Activated B cell treated with CpG ODN at 0.5 μM for 24 hours (primary cell): ENCODE results near the gene PCOLCE2. TPM values are rescaled to one million over a fixed set of nuclear protein-coding genes. Genes with fewer than 3 reads are reported as not detected.
"Not testable (repeated sequence)": the region's sequence is repeated elsewhere in the genome, so short reads cannot be mapped to it uniquely, and the experiment has no call there.

ENCODE experiments used
- ATAC-seq: fragments of 200-7000 bp; cut with Tn5 transposase; one replicate; pipeline ENCODE4 v1.10.0; 2021; ENCODE audit warnings: low read depth, mild to moderate bottlenecking, moderate library complexity
- CTCF ChIA-PET: fragments of 350-600 bp; sonication (Branson Sonifier 250); formaldehyde crosslinking; loops from one replicate; lab custom pipeline; 2021; ENCODE audit warnings: antibody characterized with exemption; lab: Charles Lee
- POLR2A ChIA-PET: fragments of 350-600 bp; sonication (Branson Sonifier 250); formaldehyde crosslinking; loops from one replicate; lab custom pipeline; 2021; ENCODE audit warnings: antibody characterized with exemption; lab: Charles Lee
- DNase-seq: peaks from one replicate; pipeline ENCODE4 v3.0.0; 2022
- H3K27ac Mint-ChIP-seq: one replicate; pipeline ENCODE4 v1.8.0; 2020; ENCODE audit warnings: mixed read lengths
- H3K27me3 Mint-ChIP-seq: one replicate; pipeline ENCODE4 v1.8.0; 2021; ENCODE audit warnings: mixed read lengths
- H3K36me3 Mint-ChIP-seq: one replicate; pipeline ENCODE4 v1.8.0; 2021; ENCODE audit warnings: low read depth, mixed read lengths
- H3K4me1 Mint-ChIP-seq: one replicate; pipeline ENCODE4 v1.8.0; 2021; ENCODE audit warnings: mixed read lengths
- H3K4me3 Mint-ChIP-seq: one replicate; pipeline ENCODE4 v1.8.0; 2020; ENCODE audit warnings: mild to moderate bottlenecking, mixed read lengths
- H3K9me3 Mint-ChIP-seq: one replicate; pipeline ENCODE4 v1.8.0; 2020; ENCODE audit warnings: mixed read lengths
- intact Hi-C: fragments of 100-400 bp; cut with micrococcal nuclease; formaldehyde crosslinking; loops from one replicate; pipeline ENCODE4 v1.15.1; 2024
- total RNA-seq: library from RNA; stranded (reverse); gene quantifications from 2 replicates; pipeline ENCODE4 v1.2.3, GENCODE V29; 2022
- TF ChIP-seq, protein P1 (sequence below): fragments of 200-600 bp; IDR thresholded peaks from one replicate; pipeline ENCODE4 v1.8.0; 2022; ENCODE audit warnings: antibody characterized with exemption, mild to moderate bottlenecking

PCOLCE2 gene
- total RNA-seq, 1 donor from 2014 or later = not detected

DNA sequence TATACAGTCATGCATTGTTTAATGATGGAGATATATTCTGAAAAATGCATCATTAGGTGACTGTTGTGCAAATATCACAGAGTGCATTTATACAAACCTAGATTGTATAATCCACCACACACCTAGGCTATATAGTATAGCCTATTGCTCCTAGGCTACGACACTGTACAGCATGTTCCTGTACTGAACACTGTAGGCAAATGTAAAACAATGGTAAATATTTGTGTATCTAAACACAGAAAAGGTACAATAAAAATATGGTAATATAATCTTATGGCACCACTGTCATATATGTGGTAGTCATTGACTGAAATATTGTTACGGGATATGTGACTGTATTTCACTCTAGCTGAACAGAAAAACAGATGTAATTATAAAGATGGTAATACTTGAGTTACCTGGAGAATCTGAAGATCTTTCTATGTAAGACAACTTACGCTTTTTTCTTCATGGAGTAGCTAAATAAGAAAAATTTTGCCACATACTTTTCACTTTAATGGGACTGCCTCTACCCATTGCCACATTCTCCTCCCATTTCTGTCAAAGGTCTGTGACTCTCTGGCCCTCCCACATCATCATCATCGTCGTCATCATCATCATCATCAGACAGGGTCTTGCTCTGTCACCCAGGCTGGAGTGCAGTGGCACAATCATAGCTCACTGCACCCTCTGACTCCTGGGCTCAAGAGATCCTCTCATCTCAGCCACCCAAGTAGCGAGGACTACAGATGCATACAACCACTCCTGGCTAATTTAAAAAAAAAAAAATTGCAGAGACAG lies 7.2 kb downstream of the PCOLCE2 start:
- Mint-ChIP-seq H3K4me3 (no peak overlapping the region), H3K27me3 (peaks cover 30% of the 10 kb centered on the region), H3K27ac (no peak overlapping the region), H3K4me1 (no peaks in the 10 kb centered on the region), H3K36me3 (no peaks in the 10 kb centered on the region), H3K9me3 (no peaks in the 10 kb centered on the region)
- DNase-seq (no peak), ATAC-seq (no peak)
- intact Hi-C loops = no loop called here
- POLR2A ChIA-PET = no interaction called here
- CTCF ChIA-PET = no interaction called here
- TF ChIP-seq, protein P1, sequence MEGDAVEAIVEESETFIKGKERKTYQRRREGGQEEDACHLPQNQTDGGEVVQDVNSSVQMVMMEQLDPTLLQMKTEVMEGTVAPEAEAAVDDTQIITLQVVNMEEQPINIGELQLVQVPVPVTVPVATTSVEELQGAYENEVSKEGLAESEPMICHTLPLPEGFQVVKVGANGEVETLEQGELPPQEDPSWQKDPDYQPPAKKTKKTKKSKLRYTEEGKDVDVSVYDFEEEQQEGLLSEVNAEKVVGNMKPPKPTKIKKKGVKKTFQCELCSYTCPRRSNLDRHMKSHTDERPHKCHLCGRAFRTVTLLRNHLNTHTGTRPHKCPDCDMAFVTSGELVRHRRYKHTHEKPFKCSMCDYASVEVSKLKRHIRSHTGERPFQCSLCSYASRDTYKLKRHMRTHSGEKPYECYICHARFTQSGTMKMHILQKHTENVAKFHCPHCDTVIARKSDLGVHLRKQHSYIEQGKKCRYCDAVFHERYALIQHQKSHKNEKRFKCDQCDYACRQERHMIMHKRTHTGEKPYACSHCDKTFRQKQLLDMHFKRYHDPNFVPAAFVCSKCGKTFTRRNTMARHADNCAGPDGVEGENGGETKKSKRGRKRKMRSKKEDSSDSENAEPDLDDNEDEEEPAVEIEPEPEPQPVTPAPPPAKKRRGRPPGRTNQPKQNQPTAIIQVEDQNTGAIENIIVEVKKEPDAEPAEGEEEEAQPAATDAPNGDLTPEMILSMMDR = no peak

DNA sequence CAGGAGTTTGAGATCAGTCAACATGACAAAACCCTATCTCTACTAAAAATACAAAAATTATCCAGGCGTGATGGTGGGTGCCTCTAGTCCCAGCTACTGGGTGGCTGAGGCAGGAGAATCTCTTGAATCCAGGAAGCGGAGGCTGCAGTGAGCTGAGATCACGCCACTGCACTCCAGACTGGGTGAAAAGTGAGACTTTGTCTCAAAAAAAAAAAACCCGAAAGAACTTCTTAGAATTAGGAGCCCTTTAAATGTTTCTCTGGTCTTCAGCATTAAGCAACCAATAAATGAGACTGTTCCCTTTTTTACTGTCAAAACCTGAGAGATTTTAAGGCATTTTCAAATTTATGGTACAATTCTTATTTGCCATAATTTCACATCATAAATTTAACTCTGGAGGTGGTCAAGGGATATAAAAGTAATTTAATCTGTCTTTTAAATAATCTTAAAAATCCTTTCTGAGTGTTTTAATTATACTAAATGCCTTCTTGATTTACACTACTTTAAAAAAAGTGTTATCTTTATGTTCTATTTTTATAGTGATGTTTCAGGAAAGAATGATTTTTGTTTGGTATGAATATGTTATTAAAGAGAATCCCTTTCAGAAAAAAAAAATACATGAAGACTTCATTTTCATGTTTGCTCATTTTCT lies 10.1 kb downstream of the PCOLCE2 start:
- Mint-ChIP-seq H3K27me3 (peaks cover 19% of the 10 kb centered on the region), H3K9me3 (no peaks in the 10 kb centered on the region), H3K36me3 (no peaks in the 10 kb centered on the region), H3K27ac (no peak overlapping the region), H3K4me1 (no peaks in the 10 kb centered on the region), H3K4me3 (no peak overlapping the region)
- POLR2A ChIA-PET = no interaction called here
- DNase-seq = no peak
- TF ChIP-seq, protein P1 = no peak
- no peak for ATAC-seq
- intact Hi-C loops = no loop called here
- CTCF ChIA-PET = no interaction called here

DNA sequence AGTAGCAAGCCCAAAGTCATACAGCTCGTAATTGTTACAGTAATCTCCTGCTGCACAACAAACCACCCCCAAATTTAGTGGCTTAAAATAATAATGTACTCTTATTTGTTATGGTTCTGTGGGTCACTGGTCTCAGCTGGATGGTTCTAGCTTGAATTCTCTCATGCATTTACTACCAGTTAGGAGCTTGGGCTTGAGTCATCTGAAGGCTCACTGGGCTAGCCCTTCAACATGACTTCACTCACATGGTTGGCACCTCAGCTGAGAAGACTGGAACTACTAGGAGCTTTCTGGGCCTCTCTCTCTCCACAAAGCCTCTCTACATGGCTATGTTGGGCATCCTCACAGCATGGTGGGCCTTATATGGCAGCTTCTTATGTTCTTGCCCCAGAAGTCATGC lies 12.5 kb downstream of the PCOLCE2 start:
- no peak for DNase-seq
- no peak overlapping the region for H3K4me3 Mint-ChIP-seq
- no peak for ATAC-seq
- intact Hi-C loops = no loop called here
- no peak overlapping the region for H3K27ac Mint-ChIP-seq
- peaks cover 13% of the 10 kb centered on the region for H3K27me3 Mint-ChIP-seq
- ChIA-PET CTCF (no interaction called here), POLR2A (no interaction called here)
- TF ChIP-seq, protein P1 = no peak
- H3K4me1 Mint-ChIP-seq = no peaks in the 10 kb centered on the region
- no peaks in the 10 kb centered on the region for H3K9me3 Mint-ChIP-seq
- no peaks in the 10 kb centered on the region for H3K36me3 Mint-ChIP-seq

DNA sequence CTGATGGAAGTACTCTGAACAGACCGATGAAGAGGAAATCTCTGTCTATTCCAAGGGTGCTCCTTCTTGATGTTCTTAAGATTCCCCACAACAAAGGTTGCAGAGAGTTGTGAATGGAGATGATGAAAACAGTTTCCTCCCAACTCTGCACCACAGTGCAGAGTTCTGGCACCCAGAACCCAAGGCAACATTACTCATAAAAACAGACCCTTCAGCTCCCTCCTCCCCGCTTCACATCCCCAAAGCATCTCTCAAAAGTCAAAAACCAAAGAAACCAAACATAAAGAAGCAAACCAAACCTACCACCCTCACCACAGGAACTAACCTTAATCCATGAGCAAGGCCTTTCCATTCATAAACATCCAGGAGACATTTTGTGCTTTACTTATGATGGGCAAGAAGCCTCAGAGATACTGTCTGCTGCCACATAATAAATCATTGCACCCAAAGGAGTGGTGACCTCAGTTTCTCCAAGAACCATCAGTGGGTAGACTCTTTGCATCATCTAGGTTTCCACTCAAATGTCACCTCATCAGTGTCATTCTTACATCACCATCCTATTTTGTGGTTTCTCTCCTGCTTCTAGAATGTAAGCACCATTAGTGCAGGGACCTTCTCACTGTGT lies 13.2 kb downstream of the PCOLCE2 start:
- Mint-ChIP-seq H3K27me3 (peaks cover 10% of the 10 kb centered on the region), H3K36me3 (no peaks in the 10 kb centered on the region), H3K27ac (no peak overlapping the region), H3K4me1 (no peaks in the 10 kb centered on the region), H3K9me3 (no peaks in the 10 kb centered on the region), H3K4me3 (no peak overlapping the region)
- ChIA-PET POLR2A (no interaction called here), CTCF (no interaction called here)
- TF ChIP-seq, protein P1 = no peak
- no peak for DNase-seq
- no peak for ATAC-seq
- intact Hi-C loops = no loop called here

GRCh38 chr3:142875099-142875498 lies 13.8 kb downstream of the PCOLCE2 start:
- POLR2A ChIA-PET = no interaction called here
- intact Hi-C loops = no loop called here
- no peak for DNase-seq
- CTCF ChIA-PET = no interaction called here
- no peaks in the 10 kb centered on the region for H3K4me1 Mint-ChIP-seq
- no peak overlapping the region for H3K4me3 Mint-ChIP-seq
- TF ChIP-seq, protein P1 = no peak
- no peak for ATAC-seq
- H3K9me3 Mint-ChIP-seq = no peaks in the 10 kb centered on the region
- H3K27ac Mint-ChIP-seq = no peak overlapping the region
- H3K27me3 Mint-ChIP-seq = peaks cover 10% of the 10 kb centered on the region
- no peaks in the 10 kb centered on the region for H3K36me3 Mint-ChIP-seq

DNA sequence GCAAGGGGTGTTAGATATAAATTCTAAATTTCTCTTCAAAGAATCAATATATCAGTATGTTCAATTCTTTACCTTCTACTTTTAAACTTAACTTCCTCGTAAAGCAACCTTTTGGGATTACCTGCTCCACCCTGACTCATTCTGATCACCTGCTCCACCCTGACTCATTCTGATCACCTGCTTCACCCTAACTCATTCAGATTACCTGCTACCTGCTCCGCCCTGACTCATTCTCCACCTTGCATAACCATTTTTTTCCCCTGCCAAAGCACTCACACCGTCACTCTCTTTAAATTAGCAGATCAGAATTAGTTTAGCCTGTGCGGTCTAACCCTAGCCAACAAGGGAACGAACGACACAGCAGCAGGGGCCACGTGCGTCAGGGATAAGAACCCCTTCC lies 20.5 kb downstream of the PCOLCE2 start:
- H3K4me1 Mint-ChIP-seq, H3K4me3 Mint-ChIP-seq, H3K9me3 Mint-ChIP-seq, POLR2A ChIA-PET, ATAC-seq, intact Hi-C loops, CTCF ChIA-PET, H3K27ac Mint-ChIP-seq, H3K36me3 Mint-ChIP-seq, DNase-seq: not testable (repeated sequence)
- H3K27me3 Mint-ChIP-seq = peaks cover 12% of the 10 kb centered on the region
